ENCODE data around the gene WNT8B. TPM values are rescaled to one million over a fixed set of nuclear protein-coding genes. Genes with fewer than 3 reads are reported as not detected.

WNT8B gene
- total and polyA plus RNA-seq, 12 donors, result 0.03 to 0.97 (median 0.53) TPM; not detected in 5

GRCh38 chr10:100489396-100489795 lies 26.6 kb downstream of the WNT8B start:
- Histone ChIP-seq H3K4me1 (replicated peaks in 1 of 2) (no peaks in the 10 kb centered on the region), H3K36me3 (replicated peaks in 1 of 2) (peaks cover 0 to 19% of the 10 kb centered on the region in 2 donors), H3K27ac (no peak overlapping the region), H3K4me3 (no peak overlapping the region), H3K27me3 (no peaks in the 10 kb centered on the region), H3K9me3 (replicated peaks in 1 of 3) (no peaks in the 10 kb centered on the region)
- WGBS, 4 donors, result 89 to 95% (median 92%) methylated on average over 5 of the region's 5 CpGs
- TF ChIP-seq POLR2A (IDR thresholded peaks at IDR 0.05), result no peak
- TF ChIP-seq, protein P1, sequence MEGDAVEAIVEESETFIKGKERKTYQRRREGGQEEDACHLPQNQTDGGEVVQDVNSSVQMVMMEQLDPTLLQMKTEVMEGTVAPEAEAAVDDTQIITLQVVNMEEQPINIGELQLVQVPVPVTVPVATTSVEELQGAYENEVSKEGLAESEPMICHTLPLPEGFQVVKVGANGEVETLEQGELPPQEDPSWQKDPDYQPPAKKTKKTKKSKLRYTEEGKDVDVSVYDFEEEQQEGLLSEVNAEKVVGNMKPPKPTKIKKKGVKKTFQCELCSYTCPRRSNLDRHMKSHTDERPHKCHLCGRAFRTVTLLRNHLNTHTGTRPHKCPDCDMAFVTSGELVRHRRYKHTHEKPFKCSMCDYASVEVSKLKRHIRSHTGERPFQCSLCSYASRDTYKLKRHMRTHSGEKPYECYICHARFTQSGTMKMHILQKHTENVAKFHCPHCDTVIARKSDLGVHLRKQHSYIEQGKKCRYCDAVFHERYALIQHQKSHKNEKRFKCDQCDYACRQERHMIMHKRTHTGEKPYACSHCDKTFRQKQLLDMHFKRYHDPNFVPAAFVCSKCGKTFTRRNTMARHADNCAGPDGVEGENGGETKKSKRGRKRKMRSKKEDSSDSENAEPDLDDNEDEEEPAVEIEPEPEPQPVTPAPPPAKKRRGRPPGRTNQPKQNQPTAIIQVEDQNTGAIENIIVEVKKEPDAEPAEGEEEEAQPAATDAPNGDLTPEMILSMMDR (IDR thresholded peaks at IDR 0.05), result no peak
- DNase-seq, result no peak
- intact Hi-C loops (cut with DNase I), result no loop called here

- TF ChIP-seq, protein P1 (IDR thresholded peaks at IDR 0.05), result no peak
- no peak for TF ChIP-seq POLR2A (IDR thresholded peaks at IDR 0.05)
- Histone ChIP-seq H3K4me1 (replicated peaks in 1 of 2) (no peaks in the 10 kb centered on the region), H3K9me3 (replicated peaks in 1 of 3) (no peaks in the 10 kb centered on the region), H3K27me3 (no peaks in the 10 kb centered on the region), H3K27ac (no peak overlapping the region), H3K36me3 (replicated peaks in 1 of 2) (peaks cover 0 to 20% of the 10 kb centered on the region in 2 donors), H3K4me3 (no peak overlapping the region)
- DNase-seq, result peak in 2 of 7 donors; percentile 10 to 25
- WGBS, 4 donors, result 58 to 73% (median 68%) methylated on average over 2 of the region's 2 CpGs
- intact Hi-C loops (cut with DNase I), result no loop called here
These were observed 27.7 kb downstream of the WNT8B start for GRCh38 chr10:100490531-100490930.

DNA sequence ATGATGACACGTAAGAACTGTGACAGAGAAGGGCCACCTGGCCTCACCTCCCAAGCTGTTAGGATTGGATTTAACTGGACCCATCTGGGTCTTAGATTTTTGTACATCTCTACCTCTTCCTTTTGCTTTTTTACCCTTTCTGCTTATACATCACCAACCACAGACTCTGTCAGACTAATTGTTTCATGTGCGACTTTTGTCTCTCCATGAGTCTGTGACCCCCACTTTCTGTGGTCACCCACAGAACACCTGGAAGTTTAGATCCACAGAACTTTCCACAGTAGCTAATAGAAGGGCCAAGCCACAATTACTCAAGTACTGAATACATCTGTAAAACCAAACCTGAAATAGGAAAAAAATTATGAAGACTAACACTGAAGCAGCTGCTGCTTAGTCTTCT lies 33.8 kb downstream of the WNT8B start:
- H3K27ac ChIP-seq, result no peak overlapping the region
- no peaks in the 10 kb centered on the region for H3K27me3 ChIP-seq
- peaks cover 0 to 20% of the 10 kb centered on the region in 2 donors for H3K36me3 ChIP-seq (replicated peaks in 1 of 2)
- DNase-seq, result no peak
- WGBS, 4 donors, result 86 to 98% (median 93%) methylated on average over 2 of the region's 2 CpGs
- H3K4me3 ChIP-seq, result no peak overlapping the region
- intact Hi-C loops (cut with DNase I), result no loop called here
- no peaks in the 10 kb centered on the region for H3K4me1 ChIP-seq (replicated peaks in 1 of 2)
- no peaks in the 10 kb centered on the region for H3K9me3 ChIP-seq (replicated peaks in 1 of 3)
- TF ChIP-seq, protein P1 (IDR thresholded peaks at IDR 0.05), result no peak
- TF ChIP-seq POLR2A (IDR thresholded peaks at IDR 0.05), result no peak

DNA sequence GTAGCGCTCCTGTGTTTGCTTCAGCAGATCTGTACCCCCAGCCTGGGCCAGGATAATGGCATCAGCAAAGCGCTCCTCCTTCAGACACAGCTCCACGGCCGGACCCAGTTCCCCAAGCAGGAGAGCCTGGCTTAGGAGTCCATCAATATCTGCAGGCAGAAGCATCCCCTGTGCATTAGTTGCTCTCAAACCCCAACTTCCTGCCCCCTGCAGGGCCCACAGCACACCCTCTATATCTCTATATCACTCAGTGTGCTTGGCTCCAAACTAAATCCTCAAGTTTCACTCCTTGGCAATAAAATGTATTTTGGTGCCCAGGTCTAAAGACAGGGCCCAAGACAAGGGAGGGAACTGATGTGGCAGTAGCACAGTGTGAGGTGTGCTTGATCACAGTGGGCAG lies 35.2 kb downstream of the WNT8B start:
- Histone ChIP-seq H3K27me3 (no peaks in the 10 kb centered on the region), H3K4me3 (no peak overlapping the region), H3K27ac (no peak overlapping the region), H3K36me3 (replicated peaks in 1 of 2) (peaks cover 0 to 29% of the 10 kb centered on the region in 2 donors), H3K9me3 (replicated peaks in 1 of 3) (no peaks in the 10 kb centered on the region), H3K4me1 (replicated peaks in 1 of 2) (no peaks in the 10 kb centered on the region)
- WGBS, 4 donors, result 95 to 98% (median 96%) methylated on average over 4 of the region's 4 CpGs
- DNase-seq, result no peak
- TF ChIP-seq POLR2A (IDR thresholded peaks at IDR 0.05), result no peak
- TF ChIP-seq, protein P1 (IDR thresholded peaks at IDR 0.05), result no peak
- intact Hi-C loops (cut with DNase I), result no loop called here
